Subcutaneous abdominal adipose tissue (tissue), 5 donors: ENCODE measurements around the gene COL4A2.

Experiments
- H3K27ac ChIP-seq: one replicate; pipeline ENCODE4 v1.7.0; 2013; ENCODE audit warnings: low read depth, mild to moderate bottlenecking, inconsistent platforms, low read length, moderate library complexity
- H3K27me3 ChIP-seq, 5 donors: one replicate each; pipeline ENCODE4 v1.7.0; 2013; ENCODE audit warnings: low read length in 5 of 5, inconsistent platforms in 1 of 5; ENCODE audit not compliant: control insufficient read depth in 5 of 5, insufficient read depth in 4 of 5
- H3K36me3 ChIP-seq, 5 donors: one replicate each; pipeline ENCODE4 v1.7.0; 2013; ENCODE audit warnings: low read length in 5 of 5; ENCODE audit not compliant: control insufficient read depth in 5 of 5, insufficient read depth in 5 of 5
- H3K4me1 ChIP-seq, 5 donors: one replicate each; pipeline ENCODE4 v1.7.0; 2013; ENCODE audit warnings: low read length in 5 of 5, mild to moderate bottlenecking in 3 of 5, moderate library complexity in 1 of 5; ENCODE audit not compliant: control insufficient read depth in 5 of 5, insufficient read depth in 5 of 5
- H3K4me3 ChIP-seq, 5 donors: one replicate each; pipeline ENCODE4 v1.7.0; 2013; ENCODE audit warnings: low read length in 5 of 5, low read depth in 1 of 5
- H3K9ac ChIP-seq, 5 donors: one replicate each; pipeline ENCODE4 v1.7.0; 2013; ENCODE audit warnings: low read length in 5 of 5, mild to moderate bottlenecking in 4 of 5, moderate library complexity in 3 of 5
- H3K9me3 ChIP-seq, 5 donors: one replicate each; pipeline ENCODE4 v1.7.0; 2013; ENCODE audit warnings: low read length in 5 of 5; ENCODE audit not compliant: control insufficient read depth in 5 of 5
- donor health status: healthy.
- donor health status: healthy.
- donor health status: healthy.
- donor health status: healthy.
- donor health status: healthy.

The COL4A2 gene

GRCh38 chr13:110398564-110399507 is 91.8 kb downstream of the COL4A2 start:
- Histone ChIP-seq H3K27me3 (no peaks in the 10 kb centered on the region), H3K9ac (peak overlapping the region in 2 of 5 donors; percentile 41 to 83), H3K27ac (peak overlapping the region; percentile 97), H3K4me3 (no peak overlapping the region), H3K9me3 (no peaks in the 10 kb centered on the region), H3K4me1 (peaks cover 10 to 71% (median 69%) of the 10 kb centered on the region in 5 donors), H3K36me3 (peaks cover 0 to 14% (median 2%) of the 10 kb centered on the region in 5 donors)

DNA sequence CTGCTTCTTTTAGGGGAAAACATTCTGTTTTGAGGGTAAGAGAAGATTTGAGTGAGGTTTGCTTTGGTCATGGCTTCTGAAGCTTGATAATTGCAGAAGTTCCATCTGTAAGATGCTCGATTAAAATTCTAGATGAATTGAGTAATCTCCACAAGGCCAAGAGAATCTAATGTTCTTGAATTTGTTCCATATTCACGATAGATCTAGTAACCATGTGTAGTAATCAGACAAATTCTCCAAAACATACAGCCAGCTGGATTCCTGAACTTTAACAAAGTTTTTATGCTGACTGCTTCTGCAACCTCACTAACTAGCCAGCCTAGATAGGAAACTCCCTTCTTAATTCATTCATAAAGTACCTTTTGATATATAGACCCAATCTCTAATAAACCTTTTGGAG is 92.7 kb downstream of the COL4A2 start:
- Histone ChIP-seq H3K4me3 (no peak overlapping the region), H3K9me3 (no peaks in the 10 kb centered on the region), H3K4me1 (peaks cover 8 to 68% (median 63%) of the 10 kb centered on the region in 5 donors), H3K27ac (peak overlapping the region; percentile 97), H3K9ac (peak overlapping the region in 1 of 5 donors; percentile 38), H3K36me3 (peaks cover 0 to 19% (median 2%) of the 10 kb centered on the region in 5 donors), H3K27me3 (no peaks in the 10 kb centered on the region)

- peak overlapping the region; percentile 97 for H3K27ac ChIP-seq
- peaks cover 0 to 19% (median 2%) of the 10 kb centered on the region in 5 donors for H3K36me3 ChIP-seq
Observed at GRCh38 chr13:110400786-110401533, 93.9 kb downstream of the COL4A2 start.

GRCh38 chr13:110402299-110403069 is 95.4 kb downstream of the COL4A2 start:
- Histone ChIP-seq H3K27ac (peak overlapping the region; percentile 97), H3K9ac (no peak overlapping the region), H3K4me1 (peaks cover 12 to 67% (median 62%) of the 10 kb centered on the region in 5 donors), H3K27me3 (no peaks in the 10 kb centered on the region), H3K9me3 (no peaks in the 10 kb centered on the region), H3K4me3 (no peak overlapping the region), H3K36me3 (peaks cover 0 to 25% (median 3%) of the 10 kb centered on the region in 5 donors)

More at GRCh38 chr13:110400786-110401533, 93.9 kb downstream of the COL4A2 start:
- peak overlapping the region in 1 of 5 donors; percentile 38 for H3K9ac ChIP-seq
- H3K4me3 ChIP-seq, result no peak overlapping the region
- peaks cover 11 to 68% (median 63%) of the 10 kb centered on the region in 5 donors for H3K4me1 ChIP-seq
- no peaks in the 10 kb centered on the region for H3K9me3 ChIP-seq
- H3K27me3 ChIP-seq, result no peaks in the 10 kb centered on the region

DNA sequence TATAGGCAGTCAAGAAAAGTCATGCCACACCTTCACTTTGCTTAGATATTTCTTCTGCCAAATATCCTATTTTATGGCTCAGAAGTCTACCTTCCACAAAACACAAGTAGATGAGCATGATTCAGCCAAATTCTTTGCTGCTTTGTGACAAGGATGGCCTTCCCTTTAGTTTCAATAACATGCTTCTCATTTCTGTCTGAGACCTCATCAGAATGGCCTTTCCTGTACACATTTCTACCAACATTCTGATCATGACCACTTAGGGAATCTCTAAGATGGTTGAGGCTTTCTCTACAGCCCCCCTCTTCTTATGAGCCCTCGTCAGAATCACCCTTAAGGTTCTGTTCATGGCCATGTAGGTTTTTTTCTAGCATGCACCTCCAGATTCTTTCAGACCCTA is 96.2 kb downstream of the COL4A2 start:
- no peaks in the 10 kb centered on the region for H3K27me3 ChIP-seq
- no peak overlapping the region for H3K4me3 ChIP-seq
- H3K9me3 ChIP-seq, result no peaks in the 10 kb centered on the region
- peaks cover 0 to 25% (median 4%) of the 10 kb centered on the region in 5 donors for H3K36me3 ChIP-seq
- H3K27ac ChIP-seq, result peak overlapping the region; percentile 97
- peaks cover 12 to 66% (median 62%) of the 10 kb centered on the region in 5 donors for H3K4me1 ChIP-seq
- no peak overlapping the region for H3K9ac ChIP-seq

DNA sequence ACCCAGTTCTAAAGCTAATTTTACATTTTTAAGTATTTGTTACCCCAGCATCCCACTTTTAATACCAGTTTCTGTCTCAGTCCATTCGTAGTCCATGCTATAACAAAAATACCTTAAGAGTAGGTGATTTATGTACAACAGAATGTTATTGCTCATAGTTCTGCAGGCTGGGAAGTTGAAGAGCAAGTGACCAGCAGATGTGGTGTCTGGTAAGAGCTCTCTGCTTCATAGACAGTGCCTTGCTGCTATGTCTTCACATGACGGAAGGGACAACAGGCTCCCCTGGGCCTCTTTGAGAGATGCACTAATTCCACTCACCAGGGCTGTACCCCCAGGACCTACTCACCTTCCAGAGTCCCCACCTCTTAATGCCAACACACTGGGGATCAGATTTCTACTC is 96.6 kb downstream of the COL4A2 start:
- H3K9me3 ChIP-seq, result no peaks in the 10 kb centered on the region
- H3K36me3 ChIP-seq, result peaks cover 0 to 25% (median 6%) of the 10 kb centered on the region in 5 donors
- no peaks in the 10 kb centered on the region for H3K27me3 ChIP-seq
- H3K27ac ChIP-seq, result peak overlapping the region; percentile 97
- no peak overlapping the region for H3K4me3 ChIP-seq
- no peak overlapping the region for H3K9ac ChIP-seq
- H3K4me1 ChIP-seq, result peaks cover 12 to 68% (median 62%) of the 10 kb centered on the region in 5 donors

GRCh38 chr13:110404321-110404720 is 97.2 kb downstream of the COL4A2 start:
- Histone ChIP-seq H3K9me3 (no peaks in the 10 kb centered on the region), H3K9ac (peak overlapping the region in 1 of 5 donors; percentile 38), H3K27me3 (no peaks in the 10 kb centered on the region), H3K4me3 (no peak overlapping the region), H3K27ac (peak overlapping the region; percentile 97), H3K4me1 (peaks cover 11 to 68% (median 61%) of the 10 kb centered on the region in 5 donors), H3K36me3 (peaks cover 0 to 28% (median 11%) of the 10 kb centered on the region in 5 donors)

DNA sequence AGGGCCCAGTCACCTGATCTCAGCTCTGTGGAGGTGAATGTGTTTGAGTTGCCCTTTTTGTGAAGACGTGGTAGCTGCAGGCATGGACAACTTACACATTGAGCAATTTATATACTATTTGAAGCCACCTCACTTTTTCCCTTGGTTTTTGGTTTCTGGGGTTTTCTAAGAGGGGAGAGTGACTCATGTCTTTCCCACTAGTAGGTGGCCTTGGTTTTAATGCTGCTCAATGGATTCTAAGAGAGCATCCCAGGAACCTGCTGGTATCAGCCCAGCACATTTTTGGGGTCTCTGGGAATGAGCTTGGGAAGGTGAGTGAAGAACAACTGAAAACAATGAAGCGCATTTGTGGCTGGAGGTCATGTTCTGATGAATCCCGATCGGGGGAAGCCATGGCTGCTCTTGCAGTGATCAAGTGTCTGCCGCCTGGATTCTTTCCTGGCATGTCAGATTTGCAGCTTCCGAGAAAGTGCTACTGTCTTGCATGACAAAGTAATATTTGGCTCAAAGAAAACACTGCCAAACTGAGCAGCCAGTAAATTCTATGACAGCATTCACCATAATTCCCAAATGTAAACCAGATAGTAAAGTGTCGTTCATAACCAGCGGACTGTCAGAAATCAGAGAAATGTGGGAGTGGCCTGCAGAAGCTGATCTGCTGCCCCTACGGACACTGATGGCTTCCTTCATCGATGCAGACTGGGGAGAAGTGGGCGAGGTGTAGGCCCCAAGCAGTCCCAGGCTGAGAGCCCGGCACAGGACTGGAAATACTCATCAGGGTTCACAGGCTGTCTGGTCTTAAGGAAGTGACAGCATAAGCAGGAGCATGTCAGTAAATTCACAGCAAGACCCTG is 98.7 kb downstream of the COL4A2 start:
- Histone ChIP-seq H3K4me1 (peaks cover 7 to 66% (median 56%) of the 10 kb centered on the region in 5 donors), H3K27ac (peak overlapping the region; percentile 97), H3K9me3 (no peaks in the 10 kb centered on the region), H3K36me3 (peaks cover 0 to 28% (median 11%) of the 10 kb centered on the region in 5 donors), H3K27me3 (no peaks in the 10 kb centered on the region), H3K9ac (peak overlapping the region in 1 of 5 donors; percentile 66), H3K4me3 (no peak overlapping the region)

- no peak overlapping the region for H3K9ac ChIP-seq
- peaks cover 11 to 71% (median 64%) of the 10 kb centered on the region in 5 donors for H3K4me1 ChIP-seq
- H3K9me3 ChIP-seq, result no peaks in the 10 kb centered on the region
- peak overlapping the region in 1 of 5 donors; percentile 16 for H3K4me3 ChIP-seq
- H3K36me3 ChIP-seq, result peaks cover 0 to 28% (median 11%) of the 10 kb centered on the region in 5 donors
- no peaks in the 10 kb centered on the region for H3K27me3 ChIP-seq
- H3K27ac ChIP-seq, result peak overlapping the region; percentile 97
Observed at GRCh38 chr13:110407021-110407420, 99.9 kb downstream of the COL4A2 start.
